H1 (cell line): ENCODE measurements around the gene NOC3L. TPM values are rescaled to one million over a fixed set of nuclear protein-coding genes. Genes with fewer than 3 reads are reported as not detected.

ENCODE experiments used
- BRCA1 ChIP-seq: IDR thresholded peaks from 2 replicates; pipeline ENCODE4 v1.6.1; 2012; ENCODE audit warnings: low read depth, low read length, improper control_type of control experiment
- GABPA ChIP-seq: IDR thresholded peaks from 2 replicates; pipeline ENCODE4 v1.6.1; 2011; ENCODE audit warnings: mild to moderate bottlenecking, low read length, moderate library complexity, borderline replicate concordance; ENCODE audit not compliant: insufficient read depth
- GTF2F1 ChIP-seq: IDR thresholded peaks from 2 replicates; pipeline ENCODE4 v1.6.1; 2012; ENCODE audit warnings: low read depth, low read length, improper control_type of control experiment, borderline replicate concordance
- MAFK ChIP-seq: IDR thresholded peaks from 2 replicates; pipeline ENCODE4 v1.6.1; 2012; ENCODE audit warnings: low read depth, mild to moderate bottlenecking, improper control_type of control experiment, low read length
- NRF1 ChIP-seq: IDR thresholded peaks from 2 replicates; pipeline ENCODE4 v1.6.1; 2011; ENCODE audit warnings: mild to moderate bottlenecking, low read depth, low read length, improper control_type of control experiment
- SUZ12 ChIP-seq: fragments of 200-600 bp; sonication (generic); IDR thresholded peaks from 2 replicates; pipeline ENCODE4 v1.6.1; 2012; ENCODE audit warnings: mild to moderate bottlenecking, inconsistent platforms, low read length, moderate library complexity, mixed read lengths
- TEAD4 ChIP-seq: IDR thresholded peaks from 2 replicates; pipeline ENCODE4 v1.6.1; 2012; ENCODE audit warnings: low read depth, low read length, inconsistent platforms, mixed read lengths
- ZNF274 ChIP-seq: IDR thresholded peaks from 2 replicates; pipeline ENCODE4 v1.7.0; 2012; ENCODE audit warnings: low read length, borderline replicate concordance; ENCODE audit errors: extremely low read depth
- polyA plus RNA-seq, 7 experiments: library from polyadenylated mRNA; depleted of rRNA in 3 of 7; stranded (reverse) in 5 of 7; unstranded in 2 of 7; fragments of >200 nt in 5 of 7; fragments of 200-250 nt in 2 of 7; gene quantifications; 1 replicate in 5 of 7; 2 replicates in 1 of 7; 4 replicates in 1 of 7; pipeline versions ENCODE4 v1.2.1 to v1.2.3, GENCODE V29; 2011 to 2013; ENCODE audit warnings: missing spikeins in 2 of 7, mixed read lengths in 2 of 7
- total RNA-seq: library from RNA; stranded (reverse); fragmentation: NEBNext Ultra II Directional; extraction: Animal tissue kit (Norgen Biotek cat#: 25700); gene quantifications from 2 replicates; pipeline ENCODE4 v1.2.1, GENCODE V29; 2021

NOC3L gene
- total and polyA plus RNA-seq, 2 of the 8 experiments (the other 6 are each of a cell fraction or from before 2014, with no cell fraction given) = 7.1 to 39.1 TPM

GRCh38 chr10:94344522-94345122, 18.1 kb downstream of the NOC3L start (continued):
- TF ChIP-seq GTF2F1 (no peak), TEAD4 (no peak), BRCA1 (no peak), ZNF274 (no peak), SUZ12 (no peak), NRF1 (no peak), MAFK (no peak), GABPA (no peak)
